HG02759 (cell line): Measurements from ENCODE around the gene TEX29.

Source experiments
- ATAC-seq: cut with Tn5 transposase; IDR thresholded peaks from one replicate; pipeline ENCODE4 v1.9.1; 2021; ENCODE audit warnings: mild to moderate bottlenecking, moderate library complexity; ENCODE audit not compliant: unreplicated experiment

The TEX29 gene

DNA sequence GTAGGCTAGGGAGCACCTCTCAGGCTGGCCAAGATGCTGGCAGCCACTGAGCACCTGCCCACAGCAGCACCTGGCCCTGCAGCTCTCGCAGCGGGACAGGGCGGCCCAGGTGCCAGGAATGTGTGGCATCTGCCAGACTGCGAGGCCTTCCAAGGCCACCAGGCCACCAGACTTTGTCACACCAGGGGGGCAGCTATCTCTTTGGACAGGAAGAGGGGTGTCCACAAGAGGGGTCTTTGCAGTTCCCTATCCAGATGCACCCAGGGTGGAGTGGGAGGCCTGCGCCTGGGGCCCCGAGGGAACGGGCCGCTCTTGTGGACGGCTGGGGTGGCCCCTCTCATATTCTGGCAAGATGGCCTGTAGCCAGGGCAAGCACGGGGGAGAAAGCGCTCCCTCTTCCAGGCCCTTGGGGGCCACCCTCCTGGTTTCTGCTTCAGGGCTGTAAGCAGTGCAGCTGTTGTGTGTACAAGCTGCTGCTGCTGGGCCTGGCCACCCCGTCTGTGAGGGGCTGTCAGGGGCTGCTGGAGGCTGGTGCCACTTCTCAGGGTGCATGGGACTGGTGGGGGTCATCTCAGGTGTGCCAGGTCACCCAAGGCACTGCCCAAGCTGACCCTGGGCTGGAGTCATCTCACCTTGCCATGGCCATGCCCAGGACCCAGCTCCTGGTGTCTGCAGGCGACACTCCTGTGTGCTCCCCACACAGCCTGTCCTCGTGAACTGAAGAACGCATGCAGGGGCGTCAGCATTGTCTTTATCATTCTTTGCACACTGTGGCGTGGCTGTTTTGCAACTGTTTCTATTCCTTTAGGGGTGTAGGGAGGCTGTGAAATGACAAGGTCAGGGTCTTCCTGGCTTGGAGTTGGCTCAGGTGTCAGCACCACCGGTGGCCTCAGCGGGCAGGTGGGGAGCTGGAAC, 1.8 kb downstream of the TEX29 start:
- ATAC-seq: no peak

GRCh38 chr13:111322916-111323331, 2.5 kb downstream of the TEX29 start:
- ATAC-seq: no peak

DNA sequence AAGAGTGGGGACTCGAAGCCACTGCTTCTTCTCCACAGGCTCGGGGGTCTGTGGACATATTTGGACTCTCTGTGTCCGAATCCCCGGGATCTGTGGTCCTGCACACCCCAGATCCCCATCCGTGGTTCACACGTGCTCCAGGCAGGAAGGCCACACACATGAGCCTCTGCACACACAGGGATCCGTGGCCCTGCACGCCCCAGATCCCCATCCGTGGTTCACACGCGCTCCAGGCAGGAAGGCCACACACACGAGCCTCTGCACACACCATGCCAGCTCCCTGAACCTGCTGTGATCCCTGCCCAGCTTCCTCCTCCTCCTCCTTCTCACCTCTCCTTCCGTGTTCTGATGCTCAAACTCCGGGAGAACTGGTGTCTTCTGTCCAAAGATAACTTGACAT, 3.1 kb downstream of the TEX29 start:
- no peak for ATAC-seq

GRCh38 chr13:111323950-111324651, 3.7 kb downstream of the TEX29 start:
- ATAC-seq: no peak

DNA sequence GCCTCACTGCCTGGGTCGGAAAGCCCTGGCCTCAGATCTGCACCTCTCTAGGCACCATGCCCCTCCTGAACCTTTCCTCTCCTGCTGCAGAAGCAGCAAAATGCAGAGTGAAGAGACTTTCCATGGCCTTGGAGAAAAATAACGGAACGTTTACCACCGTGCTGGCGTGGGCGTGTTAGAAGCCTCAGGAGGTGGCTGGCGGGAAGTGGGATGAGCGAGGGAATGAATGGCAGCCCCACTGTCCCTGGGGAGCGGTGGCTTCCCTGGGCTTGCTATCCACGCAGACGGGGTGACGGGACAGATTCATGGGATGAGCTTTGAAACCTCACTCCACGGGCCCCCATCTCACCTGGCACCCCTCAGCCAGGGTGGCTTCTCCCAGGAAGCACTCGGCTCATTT, 4.3 kb downstream of the TEX29 start:
- ATAC-seq: no peak

- no peak for ATAC-seq
Measured at GRCh38 chr13:111325146-111325890, 4.9 kb downstream of the TEX29 start.

DNA sequence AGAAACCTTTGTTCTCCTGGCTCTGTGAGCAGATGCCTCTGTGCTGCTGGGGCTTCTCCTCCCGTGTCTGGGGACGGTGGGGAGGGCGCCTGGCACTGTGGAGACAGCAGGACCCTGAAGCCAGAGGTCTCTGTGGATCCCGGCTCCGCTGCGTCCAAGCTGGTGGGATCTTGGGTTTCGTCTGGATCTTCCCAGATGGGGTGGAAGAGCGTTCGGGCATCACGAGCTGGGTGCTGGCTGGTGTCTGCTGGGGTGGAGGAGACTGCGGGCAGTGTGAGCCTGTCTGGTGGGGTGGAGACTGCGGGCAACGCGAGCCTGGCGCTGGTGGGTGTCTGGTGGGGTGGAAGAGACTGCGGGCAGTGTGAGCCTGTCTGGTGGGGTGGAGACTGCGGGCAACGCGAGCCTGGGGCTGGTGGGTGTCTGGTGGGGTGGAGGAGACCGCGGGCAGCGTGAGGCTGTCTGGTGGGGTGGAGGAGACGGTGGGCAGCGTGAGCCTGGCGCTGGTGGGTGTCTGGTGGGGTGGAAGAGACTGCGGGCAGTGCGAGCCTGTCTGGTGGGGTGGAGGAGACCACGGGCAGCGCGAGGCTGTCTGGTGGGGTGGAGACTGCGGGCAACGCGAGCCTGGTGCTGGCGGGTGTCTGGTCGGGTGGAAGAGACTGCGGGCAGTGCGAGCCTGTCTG, 5.6 kb downstream of the TEX29 start:
- no peak for ATAC-seq

DNA sequence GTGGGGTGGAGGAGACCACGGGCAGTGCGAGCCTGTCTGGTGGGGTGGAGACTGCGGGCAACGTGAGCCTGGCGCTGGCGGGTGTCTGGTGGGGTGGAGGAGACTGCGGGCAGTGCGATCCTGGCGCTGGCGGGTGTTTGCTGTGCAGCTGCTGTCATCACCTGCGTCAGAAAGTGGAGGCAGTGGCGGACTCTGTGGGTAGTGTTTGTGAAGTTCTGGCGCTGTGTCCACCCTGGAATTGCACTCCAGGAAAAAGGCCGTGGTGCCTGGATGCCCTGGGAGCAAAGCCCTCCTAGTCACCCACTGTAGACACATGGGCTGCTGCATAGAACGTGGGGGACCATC, 6.2 kb downstream of the TEX29 start:
- no peak for ATAC-seq

- ATAC-seq: no peak
Measured at GRCh38 chr13:111326981-111327642, 6.7 kb downstream of the TEX29 start.

DNA sequence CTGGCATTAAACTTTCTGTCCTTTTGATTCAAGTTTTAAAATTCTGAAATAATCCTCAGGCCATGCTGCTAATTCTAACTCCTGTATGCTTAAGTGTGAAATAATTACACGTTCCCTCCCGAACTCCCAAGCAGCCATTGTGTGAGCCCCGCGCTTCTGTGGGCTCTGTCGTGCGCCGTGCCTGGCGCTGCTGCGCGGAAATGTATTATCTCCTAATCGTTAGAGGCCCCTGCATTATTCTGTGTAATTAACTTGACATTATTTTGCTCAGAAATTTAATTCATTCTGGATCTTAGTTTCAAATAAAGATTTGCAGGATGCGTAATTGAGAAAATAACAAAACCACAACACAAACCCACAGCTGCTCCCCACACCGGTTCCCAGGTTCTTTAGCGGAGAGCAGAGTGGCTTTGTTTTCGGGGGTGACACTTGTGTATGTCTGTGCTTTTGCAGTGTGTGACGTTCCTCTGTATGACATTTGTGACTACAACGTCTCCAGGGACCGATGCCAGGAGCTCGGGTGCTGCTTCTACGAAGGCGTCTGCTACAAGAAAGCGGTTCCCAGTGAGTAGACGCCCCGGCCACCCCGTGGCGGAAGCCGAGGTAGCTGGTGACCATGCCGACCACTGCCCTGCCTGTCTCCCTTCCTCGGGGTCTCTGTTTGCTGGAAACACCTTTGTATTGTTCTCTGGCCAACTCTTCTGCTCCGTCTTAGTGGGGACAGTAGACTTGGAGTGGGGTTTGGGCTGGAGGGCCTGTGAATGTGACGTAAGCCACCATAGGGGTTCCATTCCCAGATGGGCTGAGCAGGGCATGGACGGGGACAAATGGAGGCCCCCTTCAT, 7.5 kb downstream of the TEX29 start:
- no peak for ATAC-seq

DNA sequence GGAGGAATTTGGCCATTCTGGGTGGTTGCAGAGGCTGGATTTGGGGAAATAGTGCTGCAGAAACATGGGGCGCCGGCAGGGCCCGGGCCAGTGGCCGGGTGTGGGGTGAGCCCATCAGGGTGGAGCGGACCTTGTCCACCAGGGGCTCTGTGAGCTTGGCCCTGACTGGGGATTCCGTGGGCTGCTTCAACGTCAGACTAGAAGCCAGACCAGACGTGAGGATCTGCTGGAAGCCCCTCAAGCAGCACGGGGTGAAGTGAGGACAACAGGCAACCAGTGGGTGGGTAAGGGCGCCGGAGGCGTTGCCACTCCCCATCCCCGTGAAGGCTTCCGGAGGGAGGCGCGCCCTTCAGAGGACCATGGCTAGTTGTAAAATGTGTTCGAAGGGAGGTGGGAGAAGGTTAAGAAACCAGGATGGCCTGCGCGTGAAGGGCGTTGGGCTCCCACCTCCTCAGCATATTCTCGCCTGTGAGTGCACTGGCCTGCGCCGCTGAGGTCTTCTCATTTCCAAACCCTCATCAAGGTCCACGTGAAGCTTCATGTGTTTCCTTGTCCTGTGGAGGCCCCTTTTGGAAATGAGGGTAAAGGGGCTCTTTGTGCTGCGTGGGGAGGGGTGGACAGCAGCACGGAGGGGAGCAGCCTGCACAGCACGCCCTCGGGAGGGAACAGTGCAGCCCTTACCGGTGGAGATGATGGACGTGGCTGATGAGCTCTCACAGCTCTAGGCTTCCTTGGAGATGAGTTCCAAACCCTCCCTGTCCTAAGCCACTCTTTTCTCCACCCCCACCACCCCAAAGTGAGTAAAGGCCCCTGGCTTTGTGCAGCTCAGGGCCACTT, 8.3 kb downstream of the TEX29 start:
- ATAC-seq: no peak

GRCh38 chr13:111329641-111330040, 9.2 kb downstream of the TEX29 start:
- ATAC-seq: no peak

GRCh38 chr13:111330066-111330610, 9.7 kb downstream of the TEX29 start:
- no peak for ATAC-seq

DNA sequence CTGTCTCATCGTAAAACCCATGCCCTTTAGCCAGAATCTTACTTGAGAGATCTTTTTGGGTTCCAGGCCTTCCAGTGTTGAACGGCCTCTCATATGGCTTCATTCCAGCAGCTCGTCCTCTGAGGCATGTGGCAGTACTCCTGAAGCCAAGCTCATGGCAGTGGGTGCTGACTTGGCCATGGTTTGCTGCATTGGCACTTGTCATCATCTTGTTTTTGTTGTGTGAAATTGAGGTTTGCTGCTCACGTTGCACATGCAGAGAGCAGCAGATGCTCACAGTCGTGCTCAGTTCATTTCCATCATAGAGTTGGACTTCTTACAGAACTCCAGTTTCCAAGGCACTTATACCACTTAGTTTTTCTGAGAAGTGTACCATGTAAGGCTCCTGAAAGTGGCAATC, 14.9 kb downstream of the TEX29 start:
- no peak for ATAC-seq

- no peak for ATAC-seq
Measured at GRCh38 chr13:111336666-111337065, 16.2 kb downstream of the TEX29 start.

- no peak for ATAC-seq
Measured at GRCh38 chr13:111337206-111337605, 16.8 kb downstream of the TEX29 start.

DNA sequence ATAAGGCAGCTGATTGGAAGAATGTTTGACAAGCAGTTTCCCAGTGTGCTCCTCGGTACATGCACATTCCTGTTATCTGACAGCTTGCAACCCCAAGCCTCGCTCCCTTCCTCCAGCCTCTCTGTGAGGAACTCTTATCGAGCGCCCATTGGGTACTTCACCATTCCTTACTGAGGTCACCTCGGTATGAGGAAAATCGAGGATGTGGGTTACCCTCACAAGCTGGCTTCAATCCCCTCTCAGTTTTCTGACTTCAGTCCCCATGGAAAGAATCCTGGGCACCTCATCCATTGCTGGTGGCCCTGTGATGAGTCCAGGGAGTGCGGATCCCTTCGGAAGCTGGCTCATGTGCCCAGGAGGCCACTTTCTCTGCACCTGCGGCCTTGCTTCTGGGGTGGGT, 17.3 kb downstream of the TEX29 start:
- no peak for ATAC-seq

DNA sequence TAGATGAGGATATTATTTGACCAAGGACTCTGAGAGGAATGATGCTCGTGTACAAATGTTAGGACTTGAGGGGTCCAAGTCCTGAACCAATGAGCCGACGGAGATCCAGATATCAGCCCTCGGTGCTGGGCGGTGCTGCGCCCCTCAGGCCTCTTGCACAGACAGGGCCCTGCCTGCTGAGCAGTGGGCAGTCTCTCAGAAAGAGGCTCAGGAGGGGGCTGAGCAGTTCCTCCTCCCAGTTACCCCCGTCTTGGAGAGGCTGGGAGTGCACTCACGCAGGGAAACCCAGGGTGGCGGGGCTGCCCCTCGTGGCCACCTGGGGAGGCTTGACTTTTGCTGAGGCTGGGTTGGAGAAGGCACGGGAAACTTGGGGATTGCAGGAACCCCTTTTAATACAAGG, 18.4 kb downstream of the TEX29 start:
- ATAC-seq: no peak
